NK-92 (cell line): Measurements from ENCODE around the gene CDC14B.
"Not testable (repeated sequence)": the region's sequence is repeated elsewhere in the genome, so short reads cannot be mapped to it uniquely, and the experiment has no call there.

Experiments used
- DNase-seq: peaks from one replicate; lab custom pipeline; 2025; ENCODE audit not compliant: unreplicated experiment; lab: John Stamatoyannopoulos, UW

CDC14B gene

DNA sequence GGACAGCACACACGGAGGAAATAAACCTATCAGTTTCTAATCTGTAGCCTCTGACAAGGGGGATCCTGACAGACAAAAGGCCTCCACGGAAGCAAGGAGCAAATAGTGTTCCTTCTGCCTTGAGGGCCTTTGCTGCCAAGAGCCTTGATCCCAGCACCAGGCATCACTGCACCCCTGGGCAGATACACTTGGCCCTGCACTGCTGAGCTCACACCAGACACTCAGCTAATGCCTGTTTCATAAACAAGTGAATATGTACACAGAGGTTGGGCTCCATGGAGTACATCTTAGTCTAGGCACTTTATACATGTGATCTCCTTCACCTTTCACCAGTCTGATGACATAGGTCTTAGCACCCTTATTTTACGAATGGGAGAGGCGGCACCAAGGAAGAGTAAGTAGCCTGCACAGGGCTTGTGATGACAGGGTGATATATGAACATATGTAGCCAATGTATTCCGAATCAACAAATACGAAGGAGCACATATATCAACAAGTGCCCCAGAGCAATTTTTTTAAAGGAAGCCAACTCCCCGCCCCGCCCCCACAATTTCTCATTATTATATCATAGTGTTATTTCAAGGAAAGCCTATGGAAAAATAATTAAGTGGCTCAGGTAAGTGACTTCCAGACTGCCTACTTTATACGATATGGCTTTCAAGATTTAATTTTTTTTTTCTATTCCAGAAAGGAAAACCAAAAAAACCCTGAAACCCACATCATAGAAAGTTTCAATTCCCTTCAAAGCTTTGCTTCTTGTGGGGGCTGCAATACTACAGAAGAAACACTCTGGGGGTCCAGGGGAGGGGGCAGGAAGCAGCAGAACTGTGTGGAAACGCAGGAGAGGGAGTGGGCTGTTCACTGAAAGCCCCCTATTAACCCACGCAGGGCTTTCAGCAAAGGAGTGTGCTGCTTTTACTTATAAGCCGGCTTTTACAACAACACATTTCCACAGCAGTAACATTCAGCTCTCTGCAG, 32.0 kb downstream of the CDC14B start:
- no peak for DNase-seq

DNA sequence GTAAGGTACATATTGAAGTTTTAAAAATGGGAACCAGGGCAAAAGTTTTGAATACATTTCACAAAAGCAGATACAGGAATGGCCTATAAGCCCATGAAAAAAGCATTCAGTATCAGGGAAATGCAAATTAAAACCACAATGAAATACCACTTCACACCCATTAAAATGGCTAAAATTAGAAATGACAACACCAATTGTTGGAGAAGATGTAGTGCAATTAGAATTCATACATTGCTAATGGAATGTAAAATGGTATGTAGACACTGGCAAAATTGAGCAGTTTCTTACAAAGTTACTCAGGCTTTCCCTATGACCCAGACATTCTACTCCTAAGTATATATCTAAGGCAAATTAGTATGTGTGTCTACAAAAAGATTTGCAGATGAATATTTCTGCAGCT, 34.2 kb downstream of the CDC14B start:
- no peak for DNase-seq

DNA sequence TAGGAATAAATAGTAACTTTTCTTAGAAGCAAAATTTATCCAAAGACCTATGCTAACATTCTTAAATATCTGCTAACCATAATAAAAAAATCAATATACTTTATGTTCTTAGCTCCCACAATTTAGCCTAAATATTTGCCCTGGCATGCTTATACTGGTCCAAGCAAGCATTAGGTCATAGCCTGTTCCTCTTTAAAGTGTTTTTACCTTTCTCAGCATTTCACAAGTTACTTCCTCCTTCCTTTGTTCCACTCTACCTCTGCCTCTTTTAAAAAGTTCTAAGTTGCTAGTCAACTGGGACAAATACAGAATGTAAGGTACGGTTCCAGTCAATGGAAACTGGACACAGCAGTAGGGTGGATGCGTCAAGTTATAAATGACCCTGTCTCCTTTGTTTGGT, 37.4 kb downstream of the CDC14B start:
- not testable (repeated sequence) for DNase-seq

DNA sequence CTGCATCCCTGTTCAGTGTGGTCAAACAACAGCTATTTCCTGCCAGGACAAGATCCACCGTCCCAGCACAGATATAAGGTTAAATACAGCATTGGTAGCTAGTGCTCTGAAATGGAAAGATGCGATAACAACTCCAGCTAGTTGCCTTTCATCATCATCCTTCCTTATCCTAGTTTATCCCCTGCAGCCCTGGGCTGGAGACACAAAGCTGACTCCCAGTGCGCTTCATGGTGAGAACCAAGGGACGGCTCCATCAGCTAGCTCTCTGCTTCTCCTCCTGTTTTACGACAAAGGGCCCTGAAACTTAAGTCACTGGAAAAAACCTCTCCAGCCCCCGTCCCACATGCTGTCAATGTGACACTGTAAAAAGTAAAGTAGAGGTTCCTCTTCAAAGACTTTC, 37.9 kb downstream of the CDC14B start:
- no peak for DNase-seq

DNA sequence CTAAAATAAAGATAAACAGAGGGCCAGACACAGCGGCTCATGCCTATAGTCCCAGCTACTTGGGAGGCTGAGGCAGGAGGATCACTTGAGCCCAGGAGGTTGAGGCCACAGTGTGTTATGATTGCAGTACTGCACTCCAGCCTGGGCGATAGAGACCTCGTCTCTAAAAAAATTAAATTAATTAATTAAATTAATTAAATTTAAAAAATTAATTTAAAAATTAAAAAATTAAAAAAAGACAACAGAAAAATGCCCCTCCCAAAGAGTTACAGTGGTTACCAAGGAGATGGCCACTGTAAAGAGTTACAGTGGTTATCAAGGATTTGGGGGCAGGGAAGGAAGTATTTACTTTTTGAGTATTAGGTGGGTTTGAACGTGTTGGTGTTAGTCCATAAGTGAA, 38.3 kb downstream of the CDC14B start:
- DNase-seq: no peak

DNA sequence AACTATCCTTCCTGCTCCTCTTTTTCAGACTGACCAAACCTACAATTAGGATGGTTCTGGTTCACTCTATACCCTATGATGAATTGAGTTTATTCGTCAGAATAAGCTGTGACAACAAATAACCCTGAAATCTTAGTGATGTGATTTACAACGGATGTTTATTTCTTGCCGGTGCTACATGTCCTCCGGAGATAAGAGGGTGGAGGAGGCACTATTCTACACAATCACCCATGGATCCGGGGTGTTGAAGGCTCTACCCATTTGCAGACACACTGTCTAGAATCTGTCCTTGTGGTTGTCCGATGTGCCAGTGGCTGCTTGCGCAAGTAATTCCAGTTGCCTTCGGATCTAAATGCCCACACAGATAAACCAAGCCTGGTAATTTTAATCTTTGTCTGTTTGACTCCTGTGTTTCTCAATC, 44.7 kb downstream of the CDC14B start:
- no peak for DNase-seq

DNA sequence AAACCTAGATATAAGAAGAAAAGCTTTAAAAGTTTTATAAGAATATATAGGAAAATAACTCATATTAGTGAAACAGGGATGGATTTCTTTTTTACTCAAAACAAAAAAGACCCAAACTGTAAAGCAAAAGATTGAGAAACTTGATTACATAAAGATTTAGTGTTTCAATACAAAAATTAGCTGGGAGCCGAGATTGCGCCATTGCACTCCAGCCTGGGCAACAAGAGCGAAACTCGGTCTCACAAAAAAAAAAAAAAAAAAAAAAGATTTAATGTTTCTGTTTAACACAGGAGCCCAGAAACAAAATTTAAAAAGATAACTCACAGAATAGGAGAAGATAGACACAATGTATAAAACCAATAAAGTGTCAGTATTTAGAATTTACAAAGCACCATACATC, 45.2 kb downstream of the CDC14B start:
- DNase-seq: no peak

DNA sequence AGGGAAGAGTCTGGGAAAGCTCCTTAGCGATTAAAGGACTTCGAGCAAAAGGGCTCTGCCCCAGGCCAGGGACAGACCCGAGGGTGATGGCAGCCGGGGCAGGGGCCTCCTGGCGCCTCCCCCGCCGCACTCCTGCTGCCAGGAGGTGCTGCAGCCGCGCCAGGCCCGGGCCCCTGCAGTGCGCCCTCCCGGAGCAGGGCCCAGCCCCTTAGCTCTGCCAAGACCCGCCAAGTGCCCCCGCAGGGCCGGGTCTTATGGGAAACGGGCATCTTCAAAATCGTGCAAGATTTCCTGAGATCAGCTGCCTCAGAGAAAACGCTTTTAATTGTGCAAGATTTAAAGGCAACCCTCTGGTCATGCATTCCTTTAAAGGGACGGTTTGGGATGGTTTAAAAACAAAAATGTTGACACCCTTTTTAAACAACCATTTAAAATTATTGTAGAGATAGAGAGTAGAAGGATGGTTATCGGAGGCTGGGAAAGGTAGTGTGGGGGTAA, 52.4 kb downstream of the CDC14B start:
- DNase-seq: no peak

DNA sequence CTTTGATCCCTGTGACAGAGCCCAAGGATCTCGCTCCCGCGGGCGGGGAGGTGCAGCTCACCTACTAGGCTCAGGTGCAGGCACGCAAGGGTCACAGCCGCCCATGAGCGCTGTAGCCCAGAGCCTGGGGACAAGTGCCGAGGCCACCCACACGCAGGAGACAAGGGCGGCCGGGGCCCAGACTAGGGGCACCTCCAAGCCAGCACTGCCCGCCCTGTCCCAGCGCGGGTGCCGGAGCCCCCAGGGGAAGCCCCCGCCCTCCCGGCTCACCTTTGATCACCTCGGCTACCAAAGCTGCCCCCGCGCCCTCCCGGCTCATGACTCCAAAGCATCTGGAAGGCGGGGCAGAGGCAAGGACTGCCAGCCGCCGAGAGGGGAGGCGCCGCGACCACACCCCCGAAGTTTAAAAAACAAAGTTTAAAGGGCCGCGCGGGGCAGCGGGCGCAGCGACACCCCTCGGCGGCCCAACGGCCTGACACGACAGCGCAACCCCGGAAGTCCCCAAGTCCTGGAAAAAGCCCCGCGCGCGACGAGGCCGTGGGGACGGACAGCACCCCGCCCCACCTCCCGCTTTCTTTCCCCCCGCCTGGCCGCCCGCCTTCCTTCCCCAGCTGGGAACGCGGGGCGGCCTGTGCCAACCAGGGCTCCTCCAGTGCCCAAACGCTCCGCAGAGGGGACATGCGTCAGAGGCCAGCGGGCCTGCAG, 53.0 kb downstream of the CDC14B start:
- peak; percentile 20 for DNase-seq

DNA sequence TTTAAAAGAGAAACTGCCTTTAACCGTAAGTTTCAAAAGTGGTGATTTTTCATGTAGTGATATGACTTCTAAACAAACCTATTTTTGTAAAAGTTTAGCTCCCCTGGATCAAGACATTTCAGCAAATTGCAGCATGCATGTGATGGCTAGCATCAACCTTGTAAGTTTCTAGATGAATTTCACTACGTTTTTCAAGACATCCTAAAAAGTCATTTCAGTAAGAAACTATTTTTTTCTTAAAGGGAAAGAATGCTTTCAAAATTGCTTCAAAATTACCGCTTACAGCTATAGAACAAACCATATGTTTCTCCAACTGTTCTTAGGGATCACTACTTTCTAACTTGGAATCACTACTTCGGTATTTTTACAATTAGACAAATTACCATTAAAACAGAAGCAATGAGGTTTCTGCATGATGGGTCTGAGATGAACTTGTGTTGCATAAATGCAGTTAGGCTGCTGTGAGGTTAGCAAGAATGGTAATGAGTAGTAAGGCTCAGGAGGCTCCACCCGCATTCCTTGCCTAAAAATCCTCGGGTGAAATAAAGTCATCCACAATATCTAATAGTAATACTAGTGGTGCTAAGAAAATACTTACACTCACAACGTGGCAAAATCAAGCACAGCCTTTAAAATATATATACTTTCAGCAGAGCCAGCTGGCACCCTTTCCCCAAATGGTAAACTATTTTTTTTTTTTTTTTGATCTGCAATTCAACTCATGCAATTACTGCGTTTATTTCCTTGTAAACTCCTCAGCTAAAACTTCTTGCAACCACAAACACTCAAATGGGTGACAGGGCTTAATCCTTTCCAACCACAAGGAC, 53.8 kb downstream of the CDC14B start:
- DNase-seq: no peak

DNA sequence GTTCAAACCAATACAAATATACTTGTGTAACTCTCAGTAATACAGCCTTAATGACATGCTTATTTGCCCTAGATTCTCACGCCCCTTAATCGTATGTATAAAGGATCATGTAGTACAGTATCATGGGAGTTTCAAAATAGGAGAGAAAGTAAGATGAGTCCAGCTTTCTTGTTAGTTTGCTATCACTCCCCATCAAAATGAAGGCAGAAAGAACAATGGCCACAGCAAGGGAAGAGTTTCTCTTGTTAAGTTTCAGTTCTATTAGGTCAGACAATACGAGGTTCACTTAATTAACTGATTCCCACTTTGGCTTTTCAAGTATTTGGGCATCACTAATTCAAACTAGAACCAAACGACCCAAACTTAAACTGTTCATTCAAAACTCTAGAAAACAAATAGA, 55.4 kb downstream of the CDC14B start:
- DNase-seq: no peak

DNA sequence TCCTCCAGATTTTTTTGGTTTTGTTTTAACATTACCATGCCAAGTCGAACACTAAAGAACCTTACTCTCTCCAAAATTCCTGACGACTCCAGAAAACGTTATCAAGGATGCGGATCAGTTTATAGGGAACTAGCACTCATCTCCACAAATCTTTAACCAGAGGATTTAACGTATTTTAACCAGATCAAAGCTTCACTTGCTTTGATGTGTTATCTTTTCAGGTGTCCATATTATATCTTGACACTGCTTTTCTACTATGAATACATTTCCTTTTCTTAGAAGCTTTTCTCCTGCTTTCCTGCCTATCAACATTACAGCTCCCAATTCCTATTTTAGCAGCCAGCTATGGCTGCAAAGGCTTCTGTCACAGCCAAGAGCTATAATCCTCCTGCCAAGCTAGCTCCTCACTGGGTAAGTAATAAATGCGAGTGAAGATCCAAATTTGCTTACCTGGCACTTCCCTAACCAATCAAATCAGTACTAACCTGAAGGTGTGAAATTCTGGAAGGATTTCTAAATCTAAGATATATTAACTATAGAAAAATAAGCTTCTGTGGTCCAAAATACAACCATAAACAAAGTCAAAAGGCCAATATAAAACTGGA, 60.2 kb downstream of the CDC14B start:
- no peak for DNase-seq

DNA sequence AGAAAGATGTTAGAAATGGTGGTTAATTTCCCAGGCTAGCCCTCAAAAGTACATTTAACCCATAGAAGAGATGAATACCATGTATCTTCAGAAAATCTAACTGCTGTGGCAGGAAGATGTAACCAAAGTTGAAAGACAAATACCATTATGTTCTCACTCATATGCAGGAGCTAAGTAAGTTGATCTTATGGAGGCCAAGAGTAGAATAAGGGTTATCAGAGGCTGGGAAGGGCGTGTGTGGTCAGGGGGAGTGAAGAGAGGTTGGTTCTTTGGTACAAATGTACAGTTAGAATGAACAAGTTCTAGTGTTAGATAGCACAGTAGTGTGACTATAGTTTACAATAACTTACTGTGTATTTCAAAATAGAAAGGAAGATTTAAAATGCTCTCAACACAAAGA, 61.7 kb downstream of the CDC14B start:
- no peak for DNase-seq

DNA sequence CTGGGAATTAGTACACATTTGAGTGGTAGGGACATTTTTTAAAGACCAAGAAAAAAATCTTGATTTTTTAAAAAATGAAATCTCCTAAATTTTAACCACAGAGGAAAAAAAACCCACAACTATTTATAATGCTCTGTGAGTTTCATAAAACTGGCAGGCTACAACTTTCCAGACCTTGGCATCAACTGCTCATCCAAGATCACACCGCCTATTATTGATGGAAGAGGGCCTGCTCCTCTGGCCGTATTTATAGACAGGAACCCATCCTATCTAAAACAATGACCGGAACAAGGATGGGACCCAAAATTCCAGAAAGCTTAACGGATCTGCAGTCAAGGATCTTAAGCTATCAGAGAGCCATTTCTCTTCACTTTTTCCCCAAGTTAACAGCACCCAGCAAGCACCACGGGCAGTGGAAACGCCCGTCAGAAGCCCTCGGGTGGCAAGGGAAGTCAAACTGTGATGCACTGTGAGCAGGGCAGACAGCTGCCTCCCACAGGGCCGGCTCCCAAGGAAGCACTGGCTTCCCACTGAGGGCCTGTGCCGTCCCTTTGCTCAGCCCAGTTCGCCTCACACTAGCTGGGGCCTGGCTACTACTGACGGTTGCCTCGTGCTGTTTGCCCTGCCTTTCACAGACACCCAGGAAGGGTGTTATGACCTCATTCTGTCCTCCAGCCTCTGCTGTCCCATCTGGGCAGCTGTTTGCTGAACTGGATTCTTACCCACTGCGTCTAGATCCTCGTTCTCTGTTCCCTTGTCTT, 62.8 kb downstream of the CDC14B start:
- no peak for DNase-seq

DNA sequence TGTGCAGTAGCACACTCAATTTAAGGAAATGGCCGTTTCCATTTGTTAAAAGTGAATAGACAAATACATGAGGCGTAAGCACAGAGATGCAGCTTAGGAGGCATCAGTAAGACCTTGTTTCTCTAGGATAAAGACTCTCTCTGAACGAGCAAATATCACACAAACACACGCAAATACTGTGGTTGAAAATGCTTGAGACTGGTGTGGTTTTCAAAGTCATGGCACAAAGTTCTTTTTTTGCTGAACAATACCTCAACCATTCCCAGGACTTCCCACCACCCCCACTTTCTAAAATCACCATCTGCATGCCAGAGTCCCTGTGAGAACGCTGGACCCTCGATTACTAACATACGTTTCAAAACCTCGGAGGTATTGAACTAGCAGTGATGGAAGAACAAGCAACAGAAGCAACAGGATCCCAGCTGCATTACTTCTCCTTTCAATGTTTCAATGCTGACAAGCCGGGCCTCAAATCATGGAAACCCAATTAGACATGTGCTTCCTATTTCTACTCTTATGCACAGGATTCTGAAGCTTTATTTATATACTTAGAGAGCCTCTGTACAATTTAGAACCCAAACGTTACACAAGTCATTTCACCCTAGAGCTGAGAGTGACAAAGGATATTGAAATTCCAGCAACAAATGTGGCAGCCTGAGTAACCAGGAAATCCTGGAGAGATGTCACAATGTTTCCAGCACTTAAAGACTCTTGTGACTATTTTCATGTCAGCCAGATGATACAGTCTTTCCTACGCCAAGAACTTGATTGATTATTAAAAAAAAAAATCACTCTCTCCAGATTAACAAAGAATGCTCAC, 63.9 kb downstream of the CDC14B start:
- no peak for DNase-seq

DNA sequence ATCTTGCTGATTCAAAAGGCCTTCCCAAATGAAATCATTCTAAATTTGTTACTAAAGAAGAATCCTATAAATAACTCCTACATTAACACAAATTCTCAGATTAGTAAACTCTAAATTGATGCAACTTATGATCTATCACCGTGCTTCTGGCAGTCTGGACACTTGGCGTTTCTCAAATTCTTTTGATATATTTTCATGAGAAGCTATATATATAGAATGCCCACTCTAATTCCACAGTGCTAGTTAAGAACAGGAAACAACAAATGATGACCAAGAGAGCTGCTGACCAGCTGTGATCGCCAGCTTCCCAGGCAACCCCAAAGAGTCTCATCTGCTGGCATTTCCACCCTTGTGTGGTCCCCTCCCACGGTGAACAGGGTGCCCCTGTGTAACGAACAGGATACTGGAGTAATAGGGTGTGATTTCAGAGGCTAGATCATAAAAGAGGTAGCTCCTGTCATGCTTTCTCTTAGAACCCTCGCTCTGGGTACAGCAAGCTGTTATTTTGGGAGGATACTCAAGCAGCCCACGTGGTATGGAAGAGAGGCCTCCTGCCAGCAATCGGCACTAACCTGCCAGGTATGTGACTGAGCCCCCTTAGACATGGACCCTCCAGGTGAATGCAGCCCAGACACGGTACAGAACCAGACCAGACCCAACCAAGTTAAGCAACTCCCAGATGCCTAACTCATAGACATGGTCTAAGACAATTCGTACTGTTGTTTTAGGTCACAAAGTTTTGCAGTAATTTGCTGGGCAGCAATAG, 64.7 kb downstream of the CDC14B start:
- no peak for DNase-seq

DNA sequence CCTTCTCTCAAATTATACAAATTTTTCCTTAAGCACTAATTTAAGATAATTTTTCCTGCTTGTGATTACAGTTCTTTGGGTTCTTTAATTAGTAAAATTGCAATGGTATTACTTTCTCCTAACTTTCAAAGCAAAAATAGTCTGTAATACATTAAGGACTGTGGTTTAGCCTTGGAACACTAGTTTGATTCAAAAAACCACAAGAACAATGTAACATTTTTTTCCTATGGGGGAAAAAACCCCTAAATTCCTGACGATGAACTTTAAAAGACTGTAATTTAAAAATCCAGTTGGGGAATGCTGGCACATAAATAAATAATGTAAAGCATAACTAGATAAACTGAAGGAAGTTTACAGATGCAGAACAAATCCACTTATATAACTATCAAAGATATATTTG, 65.3 kb downstream of the CDC14B start:
- DNase-seq: no peak

DNA sequence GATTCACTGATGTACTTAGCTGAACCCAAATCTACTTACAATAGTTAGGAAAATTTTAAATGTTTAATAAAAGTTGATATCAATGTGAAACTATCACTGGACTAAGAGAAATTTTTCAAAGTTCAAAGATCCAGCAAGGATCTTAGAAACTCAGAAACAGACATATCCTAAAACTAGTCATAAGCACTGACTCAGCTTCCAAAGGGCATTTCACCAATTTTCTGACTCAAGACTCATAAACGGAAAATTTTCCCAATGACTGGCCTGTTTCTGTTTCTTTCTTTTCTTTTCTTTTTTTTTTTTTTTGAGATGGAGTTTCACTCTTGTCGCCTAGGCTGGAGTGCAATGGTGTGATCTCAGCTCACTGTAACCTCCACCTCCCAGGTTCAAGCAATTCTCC, 66.6 kb downstream of the CDC14B start:
- DNase-seq: no peak

DNA sequence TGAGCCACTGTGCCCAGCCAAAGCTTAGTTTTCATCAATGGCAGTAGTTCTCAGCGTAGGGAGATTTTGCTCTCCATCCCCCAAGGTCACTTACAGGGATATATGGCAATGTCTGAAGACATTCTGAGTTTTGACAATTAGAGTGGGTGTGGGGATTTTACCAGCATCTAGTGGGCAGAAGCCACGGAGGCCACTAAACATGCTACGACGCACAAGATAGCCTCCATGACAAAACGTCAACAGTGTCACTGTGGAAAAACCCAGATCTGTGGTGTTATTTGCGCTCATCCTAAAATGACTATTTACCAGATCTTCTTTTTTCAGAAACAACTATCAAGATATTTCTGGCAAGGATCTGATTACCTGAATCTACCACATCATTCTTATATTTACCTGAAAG, 68.2 kb downstream of the CDC14B start:
- DNase-seq: no peak
